Neural progenitor cell (in vitro differentiated cells): ENCODE results near the gene WFDC6.

ENCODE experiments used
- EZH2 ChIP-seq: fragments of 200-600 bp; sonication (generic); IDR thresholded peaks from 2 replicates; pipeline ENCODE4 v1.6.1; 2017; ENCODE audit warnings: antibody characterized with exemption, mild to moderate bottlenecking, moderate library complexity
- EZH2phosphoT487 ChIP-seq: fragments of 200-600 bp; sonication (generic); IDR thresholded peaks from 2 replicates; pipeline ENCODE4 v1.6.1; 2017; ENCODE audit warnings: antibody characterized with exemption
- TF ChIP-seq, protein P1 (sequence below): fragments of 200-600 bp; sonication (generic); IDR thresholded peaks from 2 replicates; pipeline ENCODE4 v1.5.1; 2017; ENCODE audit warnings: antibody characterized with exemption, mild to moderate bottlenecking

DNA sequence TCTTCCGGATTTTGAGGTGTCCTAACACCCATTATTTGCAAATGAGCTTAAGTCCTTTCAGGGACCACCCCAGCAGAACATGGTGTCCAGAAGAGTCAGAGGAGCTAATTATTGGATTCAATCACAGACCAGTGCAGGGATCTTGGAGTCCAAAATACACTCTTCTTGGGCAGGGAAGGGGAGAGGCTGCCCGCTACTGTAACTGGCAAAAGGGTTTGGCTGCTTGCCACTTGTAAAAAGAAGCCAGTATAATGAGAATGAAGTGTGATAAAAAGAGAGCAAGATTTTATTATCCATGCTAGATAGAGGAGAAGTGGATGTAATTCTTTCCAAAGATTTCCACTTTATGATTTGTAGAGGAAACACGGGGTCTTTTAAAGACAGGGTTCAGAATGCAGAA, 43.1 kb downstream of the WFDC6 start:
- TF ChIP-seq, protein P1, sequence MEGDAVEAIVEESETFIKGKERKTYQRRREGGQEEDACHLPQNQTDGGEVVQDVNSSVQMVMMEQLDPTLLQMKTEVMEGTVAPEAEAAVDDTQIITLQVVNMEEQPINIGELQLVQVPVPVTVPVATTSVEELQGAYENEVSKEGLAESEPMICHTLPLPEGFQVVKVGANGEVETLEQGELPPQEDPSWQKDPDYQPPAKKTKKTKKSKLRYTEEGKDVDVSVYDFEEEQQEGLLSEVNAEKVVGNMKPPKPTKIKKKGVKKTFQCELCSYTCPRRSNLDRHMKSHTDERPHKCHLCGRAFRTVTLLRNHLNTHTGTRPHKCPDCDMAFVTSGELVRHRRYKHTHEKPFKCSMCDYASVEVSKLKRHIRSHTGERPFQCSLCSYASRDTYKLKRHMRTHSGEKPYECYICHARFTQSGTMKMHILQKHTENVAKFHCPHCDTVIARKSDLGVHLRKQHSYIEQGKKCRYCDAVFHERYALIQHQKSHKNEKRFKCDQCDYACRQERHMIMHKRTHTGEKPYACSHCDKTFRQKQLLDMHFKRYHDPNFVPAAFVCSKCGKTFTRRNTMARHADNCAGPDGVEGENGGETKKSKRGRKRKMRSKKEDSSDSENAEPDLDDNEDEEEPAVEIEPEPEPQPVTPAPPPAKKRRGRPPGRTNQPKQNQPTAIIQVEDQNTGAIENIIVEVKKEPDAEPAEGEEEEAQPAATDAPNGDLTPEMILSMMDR: no peak
- TF ChIP-seq EZH2phosphoT487: no peak
- TF ChIP-seq EZH2: no peak
